SU-DHL-6 (cell line): Measurements from ENCODE around the gene SIKE1.
"Not testable (repeated sequence)": the region's sequence is repeated elsewhere in the genome, so short reads cannot be mapped to it uniquely, and the experiment has no call there.

Source experiments
- H2AFZ ChIP-seq: fragments of 200-600 bp; sonication (generic); 2 replicates; pipeline ENCODE4 v1.6.1; 2014; ENCODE audit warnings: low read depth, mild to moderate bottlenecking, moderate library complexity, mixed read lengths, antibody characterized with exemption, low read length; ENCODE audit not compliant: severe bottlenecking
- H3F3A ChIP-seq: fragments of 200-600 bp; shearing (Covaris generic); 2 replicates; pipeline ENCODE4 v1.6.0; 2016; ENCODE audit warnings: antibody characterized with exemption, mild to moderate bottlenecking; ENCODE audit not compliant: insufficient read depth
- H3K27ac ChIP-seq: fragments of 200-600 bp; sonication (generic); 2 replicates; pipeline ENCODE4 v1.5.1; 2016; ENCODE audit warnings: low read depth, mild to moderate bottlenecking, low read length, moderate library complexity, mixed read lengths
- H3K27me3 ChIP-seq: fragments of 200-600 bp; sonication (generic), shearing (Covaris generic); 2 replicates; pipeline ENCODE4 v1.6.0; 2014; ENCODE audit warnings: mild to moderate bottlenecking, low read length
- H3K36me3 ChIP-seq: fragments of 200-600 bp; sonication (generic); 2 replicates; pipeline ENCODE4 v1.6.1; 2014; ENCODE audit warnings: mild to moderate bottlenecking, low read length, mixed read lengths
- H3K4me2 ChIP-seq: fragments of 300-600, 200-600 bp; shearing (Covaris generic), sonication (generic); 2 replicates; pipeline ENCODE4 v1.6.0; 2014; ENCODE audit warnings: low read length, low read depth, mild to moderate bottlenecking; ENCODE audit not compliant: poor library complexity, severe bottlenecking
- H3K4me3 ChIP-seq: fragments of 200-600 bp; sonication (generic); 2 replicates; pipeline ENCODE4 v1.5.1; 2014; ENCODE audit warnings: antibody characterized with exemption, low read length, mild to moderate bottlenecking, mixed read lengths; ENCODE audit not compliant: insufficient read depth, poor library complexity, severe bottlenecking
- H3K79me2 ChIP-seq: fragments of 200-600 bp; sonication (generic); 2 replicates; pipeline ENCODE4 v1.6.1; 2014; ENCODE audit warnings: mild to moderate bottlenecking, low read length, moderate library complexity; ENCODE audit not compliant: insufficient read depth
- H3K9ac ChIP-seq: fragments of 200-600 bp; sonication (generic); 2 replicates; pipeline ENCODE4 v1.7.0; 2014; ENCODE audit warnings: mild to moderate bottlenecking, low read length
- H3K9me2 ChIP-seq: fragments of 200-600 bp; sonication (generic); replicated peaks from 2 replicates; pipeline ENCODE4 v1.6.1; 2014; ENCODE audit warnings: low read length; ENCODE audit not compliant: insufficient read depth
- H3K9me3 ChIP-seq: fragments of 200-600 bp; sonication (generic); 2 replicates; pipeline ENCODE4 v1.6.1; 2014; ENCODE audit warnings: low read length, mixed read lengths; ENCODE audit not compliant: insufficient read depth
- H4K20me1 ChIP-seq: fragments of 200-600 bp; sonication (generic); 2 replicates; pipeline ENCODE4 v1.6.1; 2014; ENCODE audit warnings: low read depth, mild to moderate bottlenecking, antibody characterized with exemption, low read length, moderate library complexity, mixed read lengths
- CTCF ChIP-seq: fragments of 200-600 bp; sonication (generic); IDR thresholded peaks from one replicate; pipeline ENCODE4 v1.5.1; 2017; ENCODE audit warnings: antibody characterized with exemption, mild to moderate bottlenecking, low read length, moderate library complexity; ENCODE audit not compliant: insufficient read depth, poor library complexity, severe bottlenecking
- EZH2phosphoT487 ChIP-seq: fragments of 200-600 bp; sonication (generic), shearing (Covaris generic); conservative IDR thresholded peaks from 2 replicates; pipeline ENCODE4 v1.6.1; 2018; ENCODE audit warnings: mild to moderate bottlenecking, antibody characterized with exemption, low read length, moderate library complexity, mixed read lengths

The SIKE1 gene

GRCh38 chr1:114794038-114794437 lies 13.6 kb upstream of the SIKE1 start:
- Histone ChIP-seq H3K9me3 (no peaks in the 10 kb centered on the region), H3K4me3 (no peak overlapping the region), H3F3A (no peaks in the 10 kb centered on the region), H3K4me2 (no peak overlapping the region), H3K27ac (no peak overlapping the region), H3K36me3 (no peaks in the 10 kb centered on the region), H3K9ac (no peak overlapping the region), H3K9me2 (no peaks in the 10 kb centered on the region), H3K79me2 (no peaks in the 10 kb centered on the region), H3K27me3 (no peaks in the 10 kb centered on the region), H4K20me1 (no peaks in the 10 kb centered on the region), H2AFZ (no peak overlapping the region)
- TF ChIP-seq CTCF, result no peak
- no peak for TF ChIP-seq EZH2phosphoT487

GRCh38 chr1:114790581-114790980 lies 10.1 kb upstream of the SIKE1 start:
- not testable (repeated sequence) for H3K9ac ChIP-seq, H3K4me3 ChIP-seq, H3F3A ChIP-seq, H3K27ac ChIP-seq, H2AFZ ChIP-seq, H3K9me2 ChIP-seq, H3K36me3 ChIP-seq, H3K79me2 ChIP-seq, H3K9me3 ChIP-seq, H3K27me3 ChIP-seq, H4K20me1 ChIP-seq, H3K4me2 ChIP-seq

GRCh38 chr1:114786440-114786839 lies 6.0 kb upstream of the SIKE1 start:
- not testable (repeated sequence) for H3K9ac ChIP-seq, H3K27me3 ChIP-seq, H3K79me2 ChIP-seq, H3K36me3 ChIP-seq, H3K9me3 ChIP-seq, H3K4me2 ChIP-seq, H3K27ac ChIP-seq, H3F3A ChIP-seq, H4K20me1 ChIP-seq, H2AFZ ChIP-seq, H3K4me3 ChIP-seq, H3K9me2 ChIP-seq

GRCh38 chr1:114782476-114782875 lies 2.0 kb upstream of the SIKE1 start:
- TF ChIP-seq EZH2phosphoT487 (no peak), CTCF (no peak)
- no peaks in the 10 kb centered on the region for H3K9me2 ChIP-seq
- no peaks in the 10 kb centered on the region for H3F3A ChIP-seq
- H3K9ac ChIP-seq, result no peak overlapping the region
- H3K4me2 ChIP-seq, result no peak overlapping the region
- peaks cover 26% of the 10 kb centered on the region for H3K79me2 ChIP-seq
- H3K9me3 ChIP-seq, result no peaks in the 10 kb centered on the region
- no peaks in the 10 kb centered on the region for H3K27me3 ChIP-seq
- H3K4me3 ChIP-seq, result no peak overlapping the region
- no peaks in the 10 kb centered on the region for H4K20me1 ChIP-seq
- no peak overlapping the region for H2AFZ ChIP-seq
- H3K36me3 ChIP-seq, result peaks cover 9% of the 10 kb centered on the region
- no peak overlapping the region for H3K27ac ChIP-seq
